KMS-11 (cell line): ENCODE results near the gene MMAB.

Experiments
- H2AFZ ChIP-seq: fragments of 200-600 bp; sonication (generic); 2 replicates; pipeline ENCODE4 v1.6.1; 2016; ENCODE audit warnings: antibody characterized with exemption, mixed run types, low read depth
- H3K27ac ChIP-seq: fragments of 200-600 bp; sonication (generic); 2 replicates; pipeline ENCODE4 v1.6.1; 2016; ENCODE audit warnings: mild to moderate bottlenecking, mixed run types
- H3K27me3 ChIP-seq: fragments of 200-600 bp; sonication (generic); 2 replicates; pipeline ENCODE4 v1.6.1; 2017; ENCODE audit warnings: mild to moderate bottlenecking, low read depth, mixed run types, moderate library complexity; ENCODE audit not compliant: insufficient read depth
- H3K36me3 ChIP-seq: fragments of 200-600 bp; sonication (generic); 2 replicates; pipeline ENCODE4 v1.6.1; 2017; ENCODE audit warnings: mild to moderate bottlenecking, mixed run types; ENCODE audit not compliant: insufficient read depth
- H3K4me1 ChIP-seq: fragments of 200-600 bp; sonication (generic); 2 replicates; pipeline ENCODE4 v1.6.1; 2016; ENCODE audit warnings: mild to moderate bottlenecking, low read depth, mixed run types; ENCODE audit not compliant: poor library complexity, severe bottlenecking
- H3K4me2 ChIP-seq: fragments of 200-600 bp; sonication (generic); 2 replicates; pipeline ENCODE4 v1.7.0; 2016; ENCODE audit warnings: mild to moderate bottlenecking, mixed run types
- H3K4me3 ChIP-seq: fragments of 200-600 bp; sonication (generic); IDR thresholded peaks from 2 replicates; pipeline ENCODE4 v1.6.1; 2017; ENCODE audit warnings: low read depth, low read length, mixed read lengths; ENCODE audit not compliant: insufficient read depth
- H3K79me2 ChIP-seq: fragments of 200-600 bp; sonication (generic); 2 replicates; pipeline ENCODE4 v1.6.1; 2016; ENCODE audit warnings: low read depth, mixed run types; ENCODE audit not compliant: insufficient read depth
- H3K9ac ChIP-seq: fragments of 200-600 bp; sonication (generic); 2 replicates; pipeline ENCODE4 v1.6.1; 2016; ENCODE audit warnings: mild to moderate bottlenecking, mixed run types
- H4K20me1 ChIP-seq: fragments of 200-600 bp; sonication (generic); 2 replicates; pipeline ENCODE4 v1.6.1; 2016; ENCODE audit warnings: mild to moderate bottlenecking, mixed run types; ENCODE audit not compliant: insufficient read depth
- CTCF ChIP-seq: fragments of 200-600 bp; sonication (generic); conservative IDR thresholded peaks from 2 replicates; pipeline ENCODE4 v1.6.1; 2017; ENCODE audit warnings: low read depth, mild to moderate bottlenecking, antibody characterized with exemption, low read length, moderate library complexity, mixed read lengths

MMAB gene

GRCh38 chr12:109579639-109580038 is 6.3 kb upstream of the MMAB start:
- Histone ChIP-seq H3K27ac (no peak overlapping the region), H3K36me3 (no peaks in the 10 kb centered on the region), H3K27me3 (no peaks in the 10 kb centered on the region), H3K4me3 (no peak overlapping the region), H3K9ac (no peak overlapping the region), H4K20me1 (no peaks in the 10 kb centered on the region), H3K79me2 (peaks cover 2% of the 10 kb centered on the region; the same call in 1 of the 2 replicates), H3K4me2 (no peak overlapping the region), H2AFZ (no peak overlapping the region), H3K4me1 (peaks cover 3% of the 10 kb centered on the region)
- TF ChIP-seq CTCF, result no peak

- no peak overlapping the region for H3K9ac ChIP-seq
- H3K4me2 ChIP-seq, result no peak overlapping the region
- H3K79me2 ChIP-seq, result peaks cover 8% of the 10 kb centered on the region; the same call in 1 of the 2 replicates
- H3K27me3 ChIP-seq, result no peaks in the 10 kb centered on the region
- no peak overlapping the region for H2AFZ ChIP-seq
- TF ChIP-seq CTCF, result no peak
- no peak overlapping the region for H3K4me3 ChIP-seq
- H3K27ac ChIP-seq, result no peak overlapping the region
- H3K36me3 ChIP-seq, result no peaks in the 10 kb centered on the region
- peaks cover 7% of the 10 kb centered on the region for H3K4me1 ChIP-seq
- no peaks in the 10 kb centered on the region for H4K20me1 ChIP-seq
Observed at GRCh38 chr12:109578330-109578927, 5.1 kb upstream of the MMAB start.

GRCh38 chr12:109577311-109577710 is 4.0 kb upstream of the MMAB start:
- Histone ChIP-seq H3K4me3 (no peak overlapping the region), H2AFZ (no peak overlapping the region), H3K27me3 (no peaks in the 10 kb centered on the region), H3K27ac (no peak overlapping the region), H3K4me2 (no peak overlapping the region), H3K79me2 (peaks cover 8% of the 10 kb centered on the region; the same call in 1 of the 2 replicates), H3K4me1 (peaks cover 11% of the 10 kb centered on the region), H3K9ac (no peak overlapping the region), H4K20me1 (no peaks in the 10 kb centered on the region), H3K36me3 (no peaks in the 10 kb centered on the region)
- no peak for TF ChIP-seq CTCF

- no peaks in the 10 kb centered on the region for H4K20me1 ChIP-seq
- no peak overlapping the region for H3K4me2 ChIP-seq
- H3K27ac ChIP-seq, result no peak overlapping the region
- H3K9ac ChIP-seq, result no peak overlapping the region
- H3K36me3 ChIP-seq, result no peaks in the 10 kb centered on the region
- peaks cover 8% of the 10 kb centered on the region; the same call in 1 of the 2 replicates for H3K79me2 ChIP-seq
- H3K4me3 ChIP-seq, result no peak overlapping the region
- H3K27me3 ChIP-seq, result no peaks in the 10 kb centered on the region
- peaks cover 11% of the 10 kb centered on the region for H3K4me1 ChIP-seq
- no peak for TF ChIP-seq CTCF
- H2AFZ ChIP-seq, result no peak overlapping the region
Observed at GRCh38 chr12:109575683-109576082, 2.4 kb upstream of the MMAB start.
